Prostate gland (tissue), 2 donors: ENCODE data around the gene ZNF607. TPM values are rescaled to one million over a fixed set of nuclear protein-coding genes. Genes with fewer than 3 reads are reported as not detected.

Experiments
- DNase-seq: peaks from one replicate; pipeline ENCODE4 v3.0.0-alpha.2; 2019; ENCODE audit warnings: low spot score
- H3K27ac ChIP-seq, 2 donors: fragments of 200-600 bp; sonication (generic); 2 replicates each; pipeline ENCODE4 v1.5.1; 2017 to 2019
- H3K27me3 ChIP-seq: fragments of 200-600 bp; sonication (generic); replicated peaks from 2 replicates; pipeline ENCODE4 v1.5.1; 2019; ENCODE audit not compliant: insufficient read depth
- H3K36me3 ChIP-seq, 2 donors: fragments of 200-600 bp; sonication (generic); 1 replicate in 1 of 2; 2 replicates in 1 of 2; pipeline versions ENCODE4 v1.5.1 to v1.8.1; 2017 to 2019
- H3K4me1 ChIP-seq: fragments of 200-600 bp; sonication (generic); replicated peaks from 2 replicates; pipeline ENCODE4 v1.5.1; 2019
- H3K4me3 ChIP-seq, 2 donors: fragments of 200-600 bp; sonication (generic); 2 replicates each; pipeline ENCODE4 v1.5.1; 2017 to 2019
- H3K9me3 ChIP-seq: fragments of 200-600 bp; sonication (generic); 2 replicates; pipeline ENCODE4 v1.5.1; 2017
- POLR2A ChIP-seq: fragments of 450-650 bp; IDR thresholded peaks from one replicate; pipeline ENCODE4 v1.6.1; 2016; ENCODE audit warnings: antibody characterized with exemption, mild to moderate bottlenecking
- POLR2AphosphoS5 ChIP-seq: sonication (generic); formaldehyde crosslinking; IDR thresholded peaks from one replicate; pipeline ENCODE4 v1.6.1; 2017; ENCODE audit warnings: antibody characterized with exemption
- WGBS: methylation state at CpG from one replicate; pipeline ENCODE4 v1.1.5; 2018; 5-methylcytosine and 5-hydroxymethylcytosine counted together
- intact Hi-C: fragments of 100-400 bp; cut with DNase I; formaldehyde crosslinking; loops from one replicate; pipeline ENCODE4 v1.14.2; 2022
- total RNA-seq, 2 donors: library from RNA; depleted of rRNA; stranded (reverse); fragments of >200 nt; gene quantifications; one replicate each; pipeline ENCODE4 v1.1.0, GENCODE V29; 2016
- TF ChIP-seq, protein P1 (sequence below), 4 experiments: fragments of 200-600 bp in 2 of 4; fragments of 450-650 bp in 2 of 4; sonication (generic) in 2 of 4; IDR thresholded peaks; 1 replicate in 3 of 4; 2 replicates in 1 of 4; pipeline ENCODE4 v1.5.1; 2016 to 2019; ENCODE audit warnings: antibody characterized with exemption in 4 of 4, mild to moderate bottlenecking in 2 of 4, moderate library complexity in 2 of 4

The ZNF607 gene
- total RNA-seq, 2 donors from 2014 or later = 5.6 to 6.5 TPM

DNA sequence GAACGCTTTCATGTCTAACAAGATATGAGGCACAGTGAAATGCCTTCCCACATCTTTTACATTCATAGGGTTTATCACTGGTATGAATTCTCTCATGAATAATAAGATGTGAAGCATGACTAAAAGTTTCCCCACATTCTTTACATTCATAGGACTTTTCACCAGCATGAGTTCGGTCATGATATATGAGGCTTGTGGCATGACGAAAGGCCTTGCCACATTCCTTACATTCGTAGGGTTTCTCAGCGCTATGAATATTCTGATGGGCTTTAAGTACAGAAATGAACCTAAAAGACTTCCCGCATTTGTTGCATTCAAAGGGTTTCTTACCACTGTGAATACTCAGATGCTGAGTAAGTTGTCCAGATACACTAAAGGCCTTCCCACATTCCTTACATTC is 21.3 kb downstream of the ZNF607 start:
- intact Hi-C loops = no loop called here
- H3K9me3 ChIP-seq = no peaks in the 10 kb centered on the region
- H3K27ac ChIP-seq = no peak overlapping the region
- H3K4me3 ChIP-seq = no peak overlapping the region
- DNase-seq = no peak
- H3K27me3 ChIP-seq = no peaks in the 10 kb centered on the region
- no peaks in the 10 kb centered on the region for H3K4me1 ChIP-seq
- H3K36me3 ChIP-seq = no peaks in the 10 kb centered on the region
- TF ChIP-seq POLR2A (no peak), POLR2AphosphoS5 (no peak)
- TF ChIP-seq, protein P1, sequence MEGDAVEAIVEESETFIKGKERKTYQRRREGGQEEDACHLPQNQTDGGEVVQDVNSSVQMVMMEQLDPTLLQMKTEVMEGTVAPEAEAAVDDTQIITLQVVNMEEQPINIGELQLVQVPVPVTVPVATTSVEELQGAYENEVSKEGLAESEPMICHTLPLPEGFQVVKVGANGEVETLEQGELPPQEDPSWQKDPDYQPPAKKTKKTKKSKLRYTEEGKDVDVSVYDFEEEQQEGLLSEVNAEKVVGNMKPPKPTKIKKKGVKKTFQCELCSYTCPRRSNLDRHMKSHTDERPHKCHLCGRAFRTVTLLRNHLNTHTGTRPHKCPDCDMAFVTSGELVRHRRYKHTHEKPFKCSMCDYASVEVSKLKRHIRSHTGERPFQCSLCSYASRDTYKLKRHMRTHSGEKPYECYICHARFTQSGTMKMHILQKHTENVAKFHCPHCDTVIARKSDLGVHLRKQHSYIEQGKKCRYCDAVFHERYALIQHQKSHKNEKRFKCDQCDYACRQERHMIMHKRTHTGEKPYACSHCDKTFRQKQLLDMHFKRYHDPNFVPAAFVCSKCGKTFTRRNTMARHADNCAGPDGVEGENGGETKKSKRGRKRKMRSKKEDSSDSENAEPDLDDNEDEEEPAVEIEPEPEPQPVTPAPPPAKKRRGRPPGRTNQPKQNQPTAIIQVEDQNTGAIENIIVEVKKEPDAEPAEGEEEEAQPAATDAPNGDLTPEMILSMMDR (IDR thresholded peaks at IDR 0.05) = no peak
- WGBS = 98% methylated on average over 6 of the region's 6 CpGs

DNA sequence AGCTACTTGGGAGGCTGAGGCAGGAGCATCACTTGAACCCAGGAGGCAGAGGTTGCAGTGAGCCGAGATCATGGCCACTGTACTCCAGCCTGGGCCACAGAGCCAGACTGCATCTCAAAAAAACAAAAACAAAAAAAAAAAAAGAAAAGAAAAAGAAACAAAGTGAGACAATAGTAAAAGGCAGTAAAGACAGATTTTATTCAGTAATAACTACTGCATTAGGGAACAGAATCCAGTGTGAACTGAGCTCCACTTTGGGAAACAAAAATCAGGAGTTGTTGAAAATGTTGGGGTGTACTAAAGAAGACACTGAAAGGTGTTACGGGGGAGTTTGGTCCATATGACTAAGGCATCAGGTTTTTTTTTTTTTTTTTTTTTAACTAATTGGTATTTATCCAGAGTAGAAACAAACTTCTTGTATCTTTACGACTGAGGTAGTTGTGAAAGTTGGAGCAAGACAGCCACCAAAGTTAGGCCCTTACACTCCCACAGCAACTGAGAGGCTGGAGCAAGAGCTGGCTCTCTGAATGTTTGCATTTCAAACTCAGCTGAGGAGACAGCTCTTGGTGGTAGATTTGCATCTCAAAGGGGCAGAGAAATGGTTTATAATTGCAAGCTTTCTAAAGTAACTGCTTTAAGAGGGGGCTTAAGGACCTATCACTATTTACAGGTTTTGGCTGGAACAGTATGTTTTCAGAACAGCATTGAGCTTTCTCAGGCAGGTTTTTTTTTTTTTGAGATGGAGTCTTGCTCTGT is 24.2 kb downstream of the ZNF607 start:
- H3K9me3 ChIP-seq = no peaks in the 10 kb centered on the region
- H3K27ac ChIP-seq = no peak overlapping the region
- H3K36me3 ChIP-seq = no peaks in the 10 kb centered on the region
- no peaks in the 10 kb centered on the region for H3K4me1 ChIP-seq
- no peak overlapping the region for H3K4me3 ChIP-seq
- WGBS = 76% methylated on average over 3 of the region's 3 CpGs
- TF ChIP-seq POLR2A (no peak), POLR2AphosphoS5 (no peak)
- TF ChIP-seq, protein P1 (IDR thresholded peaks at IDR 0.05) = no peak
- no peaks in the 10 kb centered on the region for H3K27me3 ChIP-seq
- intact Hi-C loops = no loop called here
- DNase-seq = no peak

DNA sequence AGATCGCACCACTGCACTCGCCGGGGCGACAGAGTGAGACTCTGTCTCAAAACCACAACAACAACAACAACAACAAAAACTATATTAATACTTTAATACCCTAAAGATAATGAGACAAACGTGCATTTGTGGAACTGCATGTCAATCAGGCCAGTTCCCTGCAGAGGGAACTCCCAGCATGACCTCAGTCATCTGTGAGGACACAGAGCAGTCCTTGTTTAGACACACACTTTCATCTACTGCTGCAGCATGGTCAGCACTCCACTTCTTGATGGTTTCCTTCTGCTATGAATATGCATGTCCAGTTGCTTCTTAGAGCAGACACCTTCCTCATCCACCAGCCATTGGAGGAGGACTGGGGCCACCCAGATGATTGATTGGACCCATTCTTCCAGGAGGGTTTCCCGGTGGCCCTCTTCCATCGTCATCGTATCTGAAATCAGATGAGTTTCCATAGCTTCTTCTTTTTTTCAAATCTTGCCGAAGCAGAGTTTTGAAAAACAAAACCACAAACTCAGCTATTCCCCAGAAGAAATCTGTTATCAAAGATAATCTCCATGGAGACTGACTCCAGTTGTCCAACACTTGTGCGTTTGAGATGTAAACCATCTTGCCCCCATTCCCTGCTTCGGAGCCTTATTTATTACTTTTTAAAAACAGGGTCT is 26.5 kb downstream of the ZNF607 start:
- WGBS = 64% methylated on average over 11 of the region's 11 CpGs
- TF ChIP-seq, protein P1 (IDR thresholded peaks at IDR 0.05) = no peak
- TF ChIP-seq POLR2A = no peak
- TF ChIP-seq POLR2AphosphoS5 = no peak
- Histone ChIP-seq H3K4me3 (no peak overlapping the region), H3K27ac (no peak overlapping the region), H3K4me1 (no peaks in the 10 kb centered on the region), H3K36me3 (no peaks in the 10 kb centered on the region), H3K9me3 (no peaks in the 10 kb centered on the region), H3K27me3 (no peaks in the 10 kb centered on the region)
- DNase-seq = no peak
- intact Hi-C loops = loop anchor here (5.0 kb wide), 1 partner anchor 36 kb away; the partner anchor contains the start of gene ZFP30

DNA sequence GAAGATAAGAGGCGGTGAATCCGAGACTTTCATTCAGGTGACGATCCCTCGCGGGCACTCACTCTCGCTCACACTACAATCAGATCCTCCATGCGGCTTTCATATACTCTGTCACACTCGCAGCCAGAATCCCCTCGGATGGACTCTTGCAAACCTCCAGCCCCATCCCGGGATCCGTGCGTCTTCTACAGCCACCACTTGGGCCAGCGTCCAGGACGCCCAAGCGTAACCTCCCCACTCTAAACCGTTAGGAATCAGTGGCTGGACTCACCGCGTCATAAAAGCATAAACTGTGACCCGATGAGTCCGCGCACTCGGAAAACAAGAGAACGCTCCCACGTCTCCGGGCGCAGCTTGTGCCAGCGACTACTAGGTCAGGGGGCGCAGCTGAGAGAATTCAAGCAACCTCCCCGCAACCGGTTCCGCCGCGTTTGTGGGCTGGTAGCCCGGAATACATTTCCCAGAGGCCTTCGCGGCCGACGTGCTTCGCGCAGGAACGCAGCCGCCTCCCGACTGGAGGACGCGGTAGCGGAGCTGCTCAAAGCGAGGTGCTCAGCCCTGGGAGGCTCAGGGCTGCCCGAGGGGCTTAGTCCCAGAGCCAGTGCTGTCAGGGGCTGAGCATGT is 27.6 kb downstream of the ZNF607 start:
- intact Hi-C loops = loop anchor here (5.0 kb wide), 1 partner anchor 35 kb away; the partner anchor contains the start of gene ZFP30
- TF ChIP-seq POLR2AphosphoS5 (peak; percentile 88), POLR2A (no peak)
- TF ChIP-seq, protein P1 (IDR thresholded peaks at IDR 0.05) = no peak
- peak; percentile 69 for DNase-seq
- peak overlapping the region; percentile 52 to 69 for H3K27ac ChIP-seq
- no peaks in the 10 kb centered on the region for H3K36me3 ChIP-seq
- H3K4me1 ChIP-seq = no peaks in the 10 kb centered on the region
- WGBS = 1% methylated on average over 48 of the region's 48 CpGs
- no peaks in the 10 kb centered on the region for H3K9me3 ChIP-seq
- no peaks in the 10 kb centered on the region for H3K27me3 ChIP-seq
- peak overlapping the region; percentile 49 to 59 for H3K4me3 ChIP-seq
